WTC11 (cell line): ENCODE data around the gene SERGEF.

Experiments
- ATF1 ChIP-seq: sonication (generic); formaldehyde crosslinking; IDR thresholded peaks from 2 replicates; pipeline ENCODE4 v1.8.1; 2023; ENCODE audit warnings: mild to moderate bottlenecking, moderate library complexity, missing genetic modification reagents
- CREB1 ChIP-seq: sonication (generic); formaldehyde crosslinking; IDR thresholded peaks from 2 replicates; pipeline ENCODE4 v1.8.0; 2023; ENCODE audit warnings: mild to moderate bottlenecking, missing genetic modification reagents
- CREM ChIP-seq: sonication (generic); formaldehyde crosslinking; IDR thresholded peaks from 2 replicates; pipeline ENCODE4 v1.8.1; 2022; ENCODE audit warnings: mild to moderate bottlenecking, missing genetic modification reagents, moderate library complexity
- TEAD4 ChIP-seq: sonication (generic); formaldehyde crosslinking; IDR thresholded peaks from 2 replicates; pipeline ENCODE4 v1.8.0; 2022; ENCODE audit warnings: mild to moderate bottlenecking, missing genetic modification reagents
- ZBTB21 ChIP-seq: sonication (generic); formaldehyde crosslinking; IDR thresholded peaks from 2 replicates; pipeline ENCODE4 v1.8.1; 2023; ENCODE audit warnings: mild to moderate bottlenecking, missing genetic modification reagents, borderline replicate concordance
- ZNF219 ChIP-seq: sonication (generic); formaldehyde crosslinking; IDR thresholded peaks from 2 replicates; pipeline ENCODE4 v1.8.0; 2023; ENCODE audit warnings: missing genetic modification reagents, mild to moderate bottlenecking, borderline replicate concordance
- TF ChIP-seq, protein P1 (sequence below): sonication (generic); formaldehyde crosslinking; IDR thresholded peaks from 2 replicates; pipeline ENCODE4 v1.8.1; 2022; ENCODE audit warnings: missing genetic modification reagents, borderline replicate concordance
- TF ChIP-seq, protein P2 (sequence below): sonication (generic); formaldehyde crosslinking; IDR thresholded peaks from 2 replicates; pipeline ENCODE4 v1.8.1; 2023; ENCODE audit warnings: mild to moderate bottlenecking, missing genetic modification reagents
- TF ChIP-seq, protein P3 (sequence below): fragments of 200-600 bp; IDR thresholded peaks from 2 replicates; pipeline ENCODE4 v1.8.0; 2022; ENCODE audit warnings: antibody characterized with exemption
- TF ChIP-seq, protein P4 (sequence below): sonication (generic); formaldehyde crosslinking; IDR thresholded peaks from 2 replicates; pipeline ENCODE4 v1.8.1; 2022; ENCODE audit warnings: mild to moderate bottlenecking, missing genetic modification reagents, moderate library complexity, borderline replicate concordance
- TF ChIP-seq, protein P5 (sequence below): sonication (generic); formaldehyde crosslinking; IDR thresholded peaks from 2 replicates; pipeline ENCODE4 v1.8.0; 2022; ENCODE audit warnings: mild to moderate bottlenecking, missing genetic modification reagents
- TF ChIP-seq, protein P6 (sequence below): sonication (generic); formaldehyde crosslinking; IDR thresholded peaks from 2 replicates; pipeline ENCODE4 v1.8.0; 2022; ENCODE audit warnings: mild to moderate bottlenecking, missing genetic modification reagents
- TF ChIP-seq, protein P7 (sequence below): sonication (generic); formaldehyde crosslinking; IDR thresholded peaks from 2 replicates; pipeline ENCODE4 v1.8.0; 2023; ENCODE audit warnings: missing genetic modification reagents, mild to moderate bottlenecking, borderline replicate concordance
- TF ChIP-seq, protein P8 (sequence below): sonication (generic); formaldehyde crosslinking; conservative IDR thresholded peaks from 2 replicates; pipeline ENCODE4 v1.8.1; 2022; ENCODE audit warnings: mild to moderate bottlenecking, missing genetic modification reagents

DNA sequence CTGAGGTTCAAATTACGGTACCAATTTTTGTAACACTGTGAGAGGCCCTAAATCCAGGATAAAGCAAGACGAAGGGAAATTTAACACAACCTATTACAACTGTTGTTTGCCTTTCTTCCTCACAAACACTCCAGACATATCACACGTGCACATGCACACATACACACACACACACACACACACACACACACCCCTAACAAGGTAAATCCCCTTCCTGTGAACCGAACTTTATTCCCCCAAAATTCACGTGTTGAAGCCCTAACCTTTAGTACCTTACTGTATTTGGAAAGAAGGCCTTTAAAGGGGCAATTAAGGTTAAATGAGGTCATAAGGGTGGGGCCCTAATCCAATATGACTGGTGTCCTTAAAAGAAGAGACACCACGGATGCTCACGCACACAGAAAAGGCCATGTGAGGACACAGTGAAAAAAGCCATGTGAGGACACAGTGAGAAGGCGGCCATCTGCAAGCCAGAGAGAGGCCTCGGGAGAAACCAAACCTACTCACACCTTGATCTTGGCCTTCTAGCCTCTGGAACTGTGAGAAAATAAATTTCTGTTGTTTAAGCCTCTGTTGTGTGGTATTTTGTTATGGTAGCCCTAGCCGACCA lies 1.8 kb downstream of the SERGEF start:
- TF ChIP-seq ATF1 (CRISPR knock-in tag): no peak
- TF ChIP-seq, protein P1, sequence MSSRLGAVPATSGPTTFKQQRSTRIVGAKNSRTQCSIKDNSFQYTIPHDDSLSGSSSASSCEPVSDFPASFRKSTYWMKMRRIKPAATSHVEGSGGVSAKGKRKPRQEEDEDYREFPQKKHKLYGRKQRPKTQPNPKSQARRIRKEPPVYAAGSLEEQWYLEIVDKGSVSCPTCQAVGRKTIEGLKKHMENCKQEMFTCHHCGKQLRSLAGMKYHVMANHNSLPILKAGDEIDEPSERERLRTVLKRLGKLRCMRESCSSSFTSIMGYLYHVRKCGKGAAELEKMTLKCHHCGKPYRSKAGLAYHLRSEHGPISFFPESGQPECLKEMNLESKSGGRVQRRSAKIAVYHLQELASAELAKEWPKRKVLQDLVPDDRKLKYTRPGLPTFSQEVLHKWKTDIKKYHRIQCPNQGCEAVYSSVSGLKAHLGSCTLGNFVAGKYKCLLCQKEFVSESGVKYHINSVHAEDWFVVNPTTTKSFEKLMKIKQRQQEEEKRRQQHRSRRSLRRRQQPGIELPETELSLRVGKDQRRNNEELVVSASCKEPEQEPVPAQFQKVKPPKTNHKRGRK (CRISPR knock-in tag): no peak
- TF ChIP-seq, protein P2, sequence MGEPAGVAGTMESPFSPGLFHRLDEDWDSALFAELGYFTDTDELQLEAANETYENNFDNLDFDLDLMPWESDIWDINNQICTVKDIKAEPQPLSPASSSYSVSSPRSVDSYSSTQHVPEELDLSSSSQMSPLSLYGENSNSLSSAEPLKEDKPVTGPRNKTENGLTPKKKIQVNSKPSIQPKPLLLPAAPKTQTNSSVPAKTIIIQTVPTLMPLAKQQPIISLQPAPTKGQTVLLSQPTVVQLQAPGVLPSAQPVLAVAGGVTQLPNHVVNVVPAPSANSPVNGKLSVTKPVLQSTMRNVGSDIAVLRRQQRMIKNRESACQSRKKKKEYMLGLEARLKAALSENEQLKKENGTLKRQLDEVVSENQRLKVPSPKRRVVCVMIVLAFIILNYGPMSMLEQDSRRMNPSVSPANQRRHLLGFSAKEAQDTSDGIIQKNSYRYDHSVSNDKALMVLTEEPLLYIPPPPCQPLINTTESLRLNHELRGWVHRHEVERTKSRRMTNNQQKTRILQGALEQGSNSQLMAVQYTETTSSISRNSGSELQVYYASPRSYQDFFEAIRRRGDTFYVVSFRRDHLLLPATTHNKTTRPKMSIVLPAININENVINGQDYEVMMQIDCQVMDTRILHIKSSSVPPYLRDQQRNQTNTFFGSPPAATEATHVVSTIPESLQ (CRISPR knock-in tag): no peak
- no peak for TF ChIP-seq ZNF219 (CRISPR knock-in tag)
- TF ChIP-seq, protein P3, sequence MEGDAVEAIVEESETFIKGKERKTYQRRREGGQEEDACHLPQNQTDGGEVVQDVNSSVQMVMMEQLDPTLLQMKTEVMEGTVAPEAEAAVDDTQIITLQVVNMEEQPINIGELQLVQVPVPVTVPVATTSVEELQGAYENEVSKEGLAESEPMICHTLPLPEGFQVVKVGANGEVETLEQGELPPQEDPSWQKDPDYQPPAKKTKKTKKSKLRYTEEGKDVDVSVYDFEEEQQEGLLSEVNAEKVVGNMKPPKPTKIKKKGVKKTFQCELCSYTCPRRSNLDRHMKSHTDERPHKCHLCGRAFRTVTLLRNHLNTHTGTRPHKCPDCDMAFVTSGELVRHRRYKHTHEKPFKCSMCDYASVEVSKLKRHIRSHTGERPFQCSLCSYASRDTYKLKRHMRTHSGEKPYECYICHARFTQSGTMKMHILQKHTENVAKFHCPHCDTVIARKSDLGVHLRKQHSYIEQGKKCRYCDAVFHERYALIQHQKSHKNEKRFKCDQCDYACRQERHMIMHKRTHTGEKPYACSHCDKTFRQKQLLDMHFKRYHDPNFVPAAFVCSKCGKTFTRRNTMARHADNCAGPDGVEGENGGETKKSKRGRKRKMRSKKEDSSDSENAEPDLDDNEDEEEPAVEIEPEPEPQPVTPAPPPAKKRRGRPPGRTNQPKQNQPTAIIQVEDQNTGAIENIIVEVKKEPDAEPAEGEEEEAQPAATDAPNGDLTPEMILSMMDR: no peak
- no peak for TF ChIP-seq TEAD4
- TF ChIP-seq, protein P4, sequence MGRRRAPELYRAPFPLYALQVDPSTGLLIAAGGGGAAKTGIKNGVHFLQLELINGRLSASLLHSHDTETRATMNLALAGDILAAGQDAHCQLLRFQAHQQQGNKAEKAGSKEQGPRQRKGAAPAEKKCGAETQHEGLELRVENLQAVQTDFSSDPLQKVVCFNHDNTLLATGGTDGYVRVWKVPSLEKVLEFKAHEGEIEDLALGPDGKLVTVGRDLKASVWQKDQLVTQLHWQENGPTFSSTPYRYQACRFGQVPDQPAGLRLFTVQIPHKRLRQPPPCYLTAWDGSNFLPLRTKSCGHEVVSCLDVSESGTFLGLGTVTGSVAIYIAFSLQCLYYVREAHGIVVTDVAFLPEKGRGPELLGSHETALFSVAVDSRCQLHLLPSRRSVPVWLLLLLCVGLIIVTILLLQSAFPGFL (CRISPR knock-in tag): no peak
- no peak for TF ChIP-seq ZBTB21 (CRISPR knock-in tag)
- TF ChIP-seq, protein P5, sequence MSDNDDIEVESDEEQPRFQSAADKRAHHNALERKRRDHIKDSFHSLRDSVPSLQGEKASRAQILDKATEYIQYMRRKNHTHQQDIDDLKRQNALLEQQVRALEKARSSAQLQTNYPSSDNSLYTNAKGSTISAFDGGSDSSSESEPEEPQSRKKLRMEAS (CRISPR knock-in tag): no peak
- TF ChIP-seq, protein P6, sequence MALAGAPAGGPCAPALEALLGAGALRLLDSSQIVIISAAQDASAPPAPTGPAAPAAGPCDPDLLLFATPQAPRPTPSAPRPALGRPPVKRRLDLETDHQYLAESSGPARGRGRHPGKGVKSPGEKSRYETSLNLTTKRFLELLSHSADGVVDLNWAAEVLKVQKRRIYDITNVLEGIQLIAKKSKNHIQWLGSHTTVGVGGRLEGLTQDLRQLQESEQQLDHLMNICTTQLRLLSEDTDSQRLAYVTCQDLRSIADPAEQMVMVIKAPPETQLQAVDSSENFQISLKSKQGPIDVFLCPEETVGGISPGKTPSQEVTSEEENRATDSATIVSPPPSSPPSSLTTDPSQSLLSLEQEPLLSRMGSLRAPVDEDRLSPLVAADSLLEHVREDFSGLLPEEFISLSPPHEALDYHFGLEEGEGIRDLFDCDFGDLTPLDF (CRISPR knock-in tag): no peak
- TF ChIP-seq, protein P7, sequence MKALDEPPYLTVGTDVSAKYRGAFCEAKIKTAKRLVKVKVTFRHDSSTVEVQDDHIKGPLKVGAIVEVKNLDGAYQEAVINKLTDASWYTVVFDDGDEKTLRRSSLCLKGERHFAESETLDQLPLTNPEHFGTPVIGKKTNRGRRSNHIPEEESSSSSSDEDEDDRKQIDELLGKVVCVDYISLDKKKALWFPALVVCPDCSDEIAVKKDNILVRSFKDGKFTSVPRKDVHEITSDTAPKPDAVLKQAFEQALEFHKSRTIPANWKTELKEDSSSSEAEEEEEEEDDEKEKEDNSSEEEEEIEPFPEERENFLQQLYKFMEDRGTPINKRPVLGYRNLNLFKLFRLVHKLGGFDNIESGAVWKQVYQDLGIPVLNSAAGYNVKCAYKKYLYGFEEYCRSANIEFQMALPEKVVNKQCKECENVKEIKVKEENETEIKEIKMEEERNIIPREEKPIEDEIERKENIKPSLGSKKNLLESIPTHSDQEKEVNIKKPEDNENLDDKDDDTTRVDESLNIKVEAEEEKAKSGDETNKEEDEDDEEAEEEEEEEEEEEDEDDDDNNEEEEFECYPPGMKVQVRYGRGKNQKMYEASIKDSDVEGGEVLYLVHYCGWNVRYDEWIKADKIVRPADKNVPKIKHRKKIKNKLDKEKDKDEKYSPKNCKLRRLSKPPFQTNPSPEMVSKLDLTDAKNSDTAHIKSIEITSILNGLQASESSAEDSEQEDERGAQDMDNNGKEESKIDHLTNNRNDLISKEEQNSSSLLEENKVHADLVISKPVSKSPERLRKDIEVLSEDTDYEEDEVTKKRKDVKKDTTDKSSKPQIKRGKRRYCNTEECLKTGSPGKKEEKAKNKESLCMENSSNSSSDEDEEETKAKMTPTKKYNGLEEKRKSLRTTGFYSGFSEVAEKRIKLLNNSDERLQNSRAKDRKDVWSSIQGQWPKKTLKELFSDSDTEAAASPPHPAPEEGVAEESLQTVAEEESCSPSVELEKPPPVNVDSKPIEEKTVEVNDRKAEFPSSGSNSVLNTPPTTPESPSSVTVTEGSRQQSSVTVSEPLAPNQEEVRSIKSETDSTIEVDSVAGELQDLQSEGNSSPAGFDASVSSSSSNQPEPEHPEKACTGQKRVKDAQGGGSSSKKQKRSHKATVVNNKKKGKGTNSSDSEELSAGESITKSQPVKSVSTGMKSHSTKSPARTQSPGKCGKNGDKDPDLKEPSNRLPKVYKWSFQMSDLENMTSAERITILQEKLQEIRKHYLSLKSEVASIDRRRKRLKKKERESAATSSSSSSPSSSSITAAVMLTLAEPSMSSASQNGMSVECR (CRISPR knock-in tag): no peak
- TF ChIP-seq, protein P8, sequence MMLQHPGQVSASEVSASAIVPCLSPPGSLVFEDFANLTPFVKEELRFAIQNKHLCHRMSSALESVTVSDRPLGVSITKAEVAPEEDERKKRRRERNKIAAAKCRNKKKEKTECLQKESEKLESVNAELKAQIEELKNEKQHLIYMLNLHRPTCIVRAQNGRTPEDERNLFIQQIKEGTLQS: no peak
- no peak for TF ChIP-seq CREM (CRISPR knock-in tag)
- TF ChIP-seq CREB1 (CRISPR knock-in tag): no peak
